IMR-90 (cell line): Measurements from ENCODE around the gene NDEL1. TPM values are rescaled to one million over a fixed set of nuclear protein-coding genes. Genes with fewer than 3 reads are reported as not detected.

Experiments
- ATAC-seq: fragments of 200-7000 bp; cut with Tn5 transposase; 2 replicates; pipeline ENCODE4 v1.9.1; 2020; ENCODE audit warnings: low read depth, mild to moderate bottlenecking, moderate library complexity
- BruUV-seq: library from RNA; stranded (reverse); fragments of 400-500 nt; replicated peaks from 2 replicates; lab custom pipeline; 2021; lab: Mats Ljungman, UMichigan
- CTCF ChIA-PET: fragments of 300-600 bp; formaldehyde crosslinking; extraction: SDS; loops from one replicate; lab custom pipeline; 2021; ENCODE audit warnings: antibody characterized with exemption; lab: Yijun Ruan, JAX
- POLR2A ChIA-PET: fragments of 300-600 bp; sonication (Branson Sonifier 250); formaldehyde crosslinking; loops from one replicate; lab custom pipeline; 2022; ENCODE audit warnings: antibody characterized with exemption; ENCODE audit not compliant: unreplicated experiment; lab: Charles Lee
- DNase-seq: peaks from one replicate; pipeline ENCODE4 v3.0.0; 2013
- H2AFZ ChIP-seq: replicated peaks from 2 replicates; pipeline ENCODE3; 2013; ENCODE audit warnings: low read length, mild to moderate bottlenecking; ENCODE audit not compliant: poor library complexity
- H2AK5ac ChIP-seq: 2 replicates; pipeline ENCODE4 v1.6.1; 2013; ENCODE audit warnings: low read depth, low read length, inconsistent platforms
- H2AK9ac ChIP-seq: replicated peaks from 2 replicates; pipeline ENCODE3; 2013; ENCODE audit warnings: mild to moderate bottlenecking, low read depth, low read length, moderate library complexity; ENCODE audit not compliant: poor library complexity
- H2BK120ac ChIP-seq: 2 replicates; pipeline ENCODE4 v1.6.1; 2013; ENCODE audit warnings: low read depth, low read length, inconsistent platforms
- H2BK15ac ChIP-seq: 3 replicates; pipeline ENCODE4 v1.6.1; 2013; ENCODE audit warnings: low read depth, low read length, inconsistent platforms
- H2BK20ac ChIP-seq: 2 replicates; pipeline ENCODE4 v1.6.1; 2013; ENCODE audit warnings: low read depth, mild to moderate bottlenecking, inconsistent platforms, low read length, moderate library complexity
- H2BK5ac ChIP-seq: 2 replicates; pipeline ENCODE4 v1.6.1; 2013; ENCODE audit warnings: mild to moderate bottlenecking, low read depth, low read length, inconsistent platforms; ENCODE audit not compliant: poor library complexity, severe bottlenecking
- H3K14ac ChIP-seq: replicated peaks from 2 replicates; pipeline ENCODE4 v1.6.1; 2013; ENCODE audit warnings: low read depth, low read length, inconsistent platforms
- H3K18ac ChIP-seq: 2 replicates; pipeline ENCODE4 v1.6.1; 2013; ENCODE audit warnings: low read depth, low read length, control low read depth
- H3K23ac ChIP-seq: 2 replicates; pipeline ENCODE4 v1.6.1; 2013; ENCODE audit warnings: low read depth, low read length, inconsistent platforms
- H3K27ac ChIP-seq: 2 replicates; pipeline ENCODE4 v1.5.1; 2013; ENCODE audit warnings: mild to moderate bottlenecking, control low read depth, low read length; ENCODE audit not compliant: insufficient read depth
- H3K27me3 ChIP-seq: 2 replicates; pipeline ENCODE4 v1.6.1; 2013; ENCODE audit warnings: low read length; ENCODE audit not compliant: control insufficient read depth, insufficient read depth
- H3K36me3 ChIP-seq: 2 replicates; pipeline ENCODE4 v1.6.1; 2013; ENCODE audit warnings: low read length, mixed read lengths; ENCODE audit not compliant: control insufficient read depth, insufficient read depth
- H3K4ac ChIP-seq: 2 replicates; pipeline ENCODE4 v1.6.1; 2013; ENCODE audit warnings: low read depth, low read length, inconsistent platforms
- H3K4me1 ChIP-seq: 2 replicates; pipeline ENCODE4 v1.6.1; 2013; ENCODE audit warnings: low read length, mixed read lengths; ENCODE audit not compliant: control insufficient read depth, insufficient read depth
- H3K4me2 ChIP-seq: 2 replicates; pipeline ENCODE4 v1.6.1; 2013; ENCODE audit warnings: low read depth, mild to moderate bottlenecking, control low read depth, low read length, moderate library complexity
- H3K4me3 ChIP-seq: 2 replicates; pipeline ENCODE4 v1.5.1; 2013; ENCODE audit warnings: low read depth, mild to moderate bottlenecking, control low read depth, low read length, moderate library complexity; ENCODE audit not compliant: insufficient read depth
- H3K56ac ChIP-seq: 2 replicates; pipeline ENCODE4 v1.6.1; 2013; ENCODE audit warnings: low read length, inconsistent platforms; ENCODE audit not compliant: insufficient read depth; ENCODE audit errors: extremely low read depth
- H3K79me1 ChIP-seq, 2 experiments: 2 replicates each; pipeline ENCODE4 v1.6.1; 2013; ENCODE audit warnings: low read length in 2 of 2, inconsistent platforms in 1 of 2, low read depth in 1 of 2
- H3K9ac ChIP-seq: 2 replicates; pipeline ENCODE4 v1.6.1; 2013; ENCODE audit warnings: low read depth, low read length, control low read depth
- H3K9me1 ChIP-seq: 2 replicates; pipeline ENCODE4 v1.6.1; 2013; ENCODE audit warnings: low read length, inconsistent platforms; ENCODE audit not compliant: insufficient read depth
- H3K9me3 ChIP-seq: 2 replicates; pipeline ENCODE4 v1.6.1; 2013; ENCODE audit warnings: low read length; ENCODE audit not compliant: control insufficient read depth, insufficient read depth
- H4K20me1 ChIP-seq: 2 replicates; pipeline ENCODE4 v1.6.1; 2013; ENCODE audit warnings: low read length, inconsistent platforms; ENCODE audit not compliant: insufficient read depth
- H4K5ac ChIP-seq: 2 replicates; pipeline ENCODE4 v1.6.1; 2013; ENCODE audit warnings: mild to moderate bottlenecking, low read depth, low read length, control low read depth
- H4K8ac ChIP-seq, 2 experiments: 2 replicates each; pipeline ENCODE4 v1.6.1; 2013; ENCODE audit warnings: low read depth in 2 of 2, low read length in 2 of 2, control low read depth in 1 of 2, inconsistent platforms in 1 of 2
- H4K91ac ChIP-seq: 2 replicates; pipeline ENCODE4 v1.6.1; 2013; ENCODE audit warnings: low read depth, low read length, inconsistent platforms; ENCODE audit not compliant: insufficient read depth
- CHD1 ChIP-seq: IDR thresholded peaks from 2 replicates; pipeline ENCODE4 v1.6.1; 2012; ENCODE audit warnings: low read depth, low read length, improper control_type of control experiment
- MAZ ChIP-seq: IDR thresholded peaks from 2 replicates; pipeline ENCODE4 v1.6.1; 2012; ENCODE audit warnings: low read depth, mild to moderate bottlenecking, low read length, improper control_type of control experiment, moderate library complexity, borderline replicate concordance
- NFE2L2 ChIP-seq: fragments of 150-350 bp; IDR thresholded peaks from 2 replicates; pipeline ENCODE4 v1.6.1; 2016; ENCODE audit warnings: low read depth, mild to moderate bottlenecking, low read length
- RCOR1 ChIP-seq: IDR thresholded peaks from 2 replicates; pipeline ENCODE4 v1.6.1; 2012; ENCODE audit warnings: mild to moderate bottlenecking, low read length, improper control_type of control experiment; ENCODE audit not compliant: insufficient replicate concordance
- RFX5 ChIP-seq: IDR thresholded peaks from 2 replicates; pipeline ENCODE4 v1.8.0; 2012; ENCODE audit warnings: low read depth, mild to moderate bottlenecking, low read length, moderate library complexity
- WGBS, 2 experiments: methylation state at CpG; one replicate each; pipeline versions ENCODE4 v1.1.5 to v1.1.7; 2013; ENCODE audit warnings: missing lambda C conversion rate in 2 of 2; ENCODE audit not compliant: insufficient read length in 1 of 2; ENCODE audit errors: extremely low coverage in 2 of 2; 5-methylcytosine and 5-hydroxymethylcytosine counted together
- dilution Hi-C: fragments of 300-500 bp; cut with HindIII; formaldehyde crosslinking; loops from one replicate; pipeline ENCODE4 v1.14.3; 2018; ENCODE audit warnings: low sequenced_read_pairs; ENCODE audit not compliant: unreplicated experiment
- in situ Hi-C: fragments of 300-500 bp; cut with MboI; formaldehyde crosslinking; loops from 3 replicates; pipeline ENCODE4 v1.14.3; 2019; ENCODE audit warnings: low sequenced_read_pairs, inconsistent platforms, mixed read lengths
- intact Hi-C: fragments of 100-400 bp; cut with micrococcal nuclease; formaldehyde crosslinking; loops from 2 replicates; pipeline ENCODE4 v1.10.0; 2022
- polyA plus RNA-seq, 3 experiments: library from polyadenylated mRNA; depleted of rRNA; stranded (reverse); fragments of >200 nt; gene quantifications; 2 replicates each; pipeline ENCODE4 v1.2.3, GENCODE V29; 2012; ENCODE audit warnings: low replicate concordance in 1 of 3
- total RNA-seq: library from RNA; depleted of rRNA; stranded (reverse); fragments of >200 nt; gene quantifications from 2 replicates; pipeline ENCODE4 v1.2.3, GENCODE V29; 2012

NDEL1 gene
- total and polyA plus RNA-seq, 2 of the 4 experiments (the other 2 are of a cell fraction), result 28.9 to 95.6 TPM

GRCh38 chr17:8443756-8444155, 8.1 kb downstream of the NDEL1 start:
- no peak overlapping the region; the same call in 1 of the 2 replicates for H3K23ac ChIP-seq
- BruUV-seq, result no TSS peak
- in situ Hi-C loops (no loop called here), dilution Hi-C loops (no loop called here), intact Hi-C loops (loop anchor here (5.0 kb wide), 1 partner anchor 44 kb away; no protein-coding TSS in a partner anchor)
- no peak overlapping the region for H2AFZ ChIP-seq
- no peak overlapping the region for H4K8ac ChIP-seq
- H3K14ac ChIP-seq, result no peak overlapping the region
- peaks cover 60% of the 10 kb centered on the region for H4K20me1 ChIP-seq
- H4K91ac ChIP-seq, result no peak overlapping the region
- no peak overlapping the region for H2BK120ac ChIP-seq
- TF ChIP-seq RFX5, result no peak
- TF ChIP-seq RCOR1, result no peak
- TF ChIP-seq NFE2L2, result no peak
- TF ChIP-seq CHD1, result no peak
- no peak for TF ChIP-seq MAZ
- no peak overlapping the region for H2AK5ac ChIP-seq
- no peak overlapping the region for H3K18ac ChIP-seq
- ChIA-PET POLR2A (no interaction called here), CTCF (no interaction called here)
- H3K4me2 ChIP-seq, result no peak overlapping the region
- H3K9me1 ChIP-seq, result peaks cover 4% of the 10 kb centered on the region; the same call in 1 of the 2 replicates
- H3K9ac ChIP-seq, result no peak overlapping the region
- no peak overlapping the region for H2AK9ac ChIP-seq
- H3K4me3 ChIP-seq, result no peak overlapping the region
- no peaks in the 10 kb centered on the region for H3K27me3 ChIP-seq
- H3K36me3 ChIP-seq, result peaks cover 25% of the 10 kb centered on the region
- WGBS, 2 experiments, result no CpG with 5 or more reads among the region's 7 CpGs
- peaks cover 2% of the 10 kb centered on the region; the same call in 1 of the 2 replicates for H3K4me1 ChIP-seq
- no peaks in the 10 kb centered on the region for H3K9me3 ChIP-seq
- H4K5ac ChIP-seq, result no peak overlapping the region
- H3K56ac ChIP-seq, result no peak overlapping the region
- H3K79me1 ChIP-seq, result peaks cover 24 to 60% of the 10 kb centered on the region in 2 experiments
- no peak overlapping the region for H3K4ac ChIP-seq
- no peak for DNase-seq
- no peak overlapping the region for H2BK5ac ChIP-seq
- H3K27ac ChIP-seq, result no peak overlapping the region
- ATAC-seq, result no peak
- H2BK15ac ChIP-seq, result no peak overlapping the region
- no peak overlapping the region for H2BK20ac ChIP-seq
